ENCODE measurements around the gene PCID2. TPM values are rescaled to one million over a fixed set of nuclear protein-coding genes. Genes with fewer than 3 reads are reported as not detected.

The PCID2 gene
- total RNA-seq, 2 experiments from 2014 or later, result 60.3 to 68.0 TPM

DNA sequence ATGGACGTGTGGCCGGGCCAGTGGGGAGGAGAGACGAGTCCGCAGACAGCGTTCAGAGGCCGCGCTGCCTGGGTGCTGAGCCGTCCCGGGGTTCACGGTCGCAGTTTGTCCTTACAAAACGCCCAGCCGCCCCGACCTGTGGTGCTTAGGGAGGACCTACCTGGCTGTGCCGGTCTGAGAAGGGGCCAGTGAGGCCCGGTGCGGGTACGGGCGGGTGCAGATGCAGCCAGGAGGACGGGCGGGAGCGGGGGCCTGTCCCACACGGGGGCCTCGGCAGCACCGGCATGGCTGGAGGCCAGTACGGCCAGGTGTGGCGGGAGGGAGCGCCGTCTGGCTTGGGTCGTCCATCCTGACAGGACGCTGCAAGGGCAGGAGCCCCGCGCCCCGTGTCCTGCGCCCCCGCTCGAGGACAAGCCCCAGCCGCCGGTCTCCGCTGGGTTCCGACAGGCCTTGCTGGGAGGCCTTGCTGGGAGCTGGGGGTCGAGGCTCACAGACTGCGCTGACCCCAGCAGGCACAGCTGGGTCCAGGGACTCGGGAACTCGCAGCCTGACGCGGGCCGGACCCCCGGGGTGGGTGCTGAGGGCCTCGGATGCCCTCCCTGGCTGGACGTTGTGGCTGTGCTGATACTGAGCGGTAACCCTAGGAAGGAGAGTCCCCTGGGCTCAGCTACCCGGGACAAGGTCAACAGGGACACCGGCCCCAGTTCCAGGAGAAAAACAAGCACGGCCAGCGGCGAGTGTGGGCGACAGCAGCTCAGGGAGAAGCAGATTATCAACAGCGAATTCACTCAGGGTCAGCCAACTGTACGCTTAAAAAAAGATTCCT, 55.3 kb downstream of the PCID2 start:
- Mint-ChIP-seq H3K36me3 (peaks cover 9% of the 10 kb centered on the region), H3K4me1 (peaks cover 13% of the 10 kb centered on the region), H3K9me3 (ENCODE audit: low read depth) (peaks cover 7% of the 10 kb centered on the region), H3K4me3 (peak overlapping the region; percentile 70), H3K27me3 (peaks cover 34% of the 10 kb centered on the region), H3K27ac (peak overlapping the region; percentile 58)
- CTCF ChIA-PET, result no interaction called here
- ATAC-seq (peak; percentile 38), DNase-seq (no peak)

DNA sequence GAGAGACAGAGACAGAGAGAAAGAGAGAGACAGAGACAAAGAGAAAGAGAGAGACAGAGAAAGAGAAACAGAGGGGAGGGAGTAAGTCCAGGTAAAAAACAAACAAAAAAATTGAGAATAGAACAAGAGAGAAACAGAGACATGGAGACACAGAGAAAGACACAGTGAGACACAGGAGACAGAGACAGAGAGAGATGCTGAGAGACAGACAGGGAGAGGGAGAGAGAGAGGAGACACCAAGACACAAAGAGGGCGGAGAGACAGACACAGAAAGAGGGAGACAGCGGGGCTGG, 55.8 kb downstream of the PCID2 start:
- H3K9me3 Mint-ChIP-seq (ENCODE audit: low read depth), result peaks cover 7% of the 10 kb centered on the region

DNA sequence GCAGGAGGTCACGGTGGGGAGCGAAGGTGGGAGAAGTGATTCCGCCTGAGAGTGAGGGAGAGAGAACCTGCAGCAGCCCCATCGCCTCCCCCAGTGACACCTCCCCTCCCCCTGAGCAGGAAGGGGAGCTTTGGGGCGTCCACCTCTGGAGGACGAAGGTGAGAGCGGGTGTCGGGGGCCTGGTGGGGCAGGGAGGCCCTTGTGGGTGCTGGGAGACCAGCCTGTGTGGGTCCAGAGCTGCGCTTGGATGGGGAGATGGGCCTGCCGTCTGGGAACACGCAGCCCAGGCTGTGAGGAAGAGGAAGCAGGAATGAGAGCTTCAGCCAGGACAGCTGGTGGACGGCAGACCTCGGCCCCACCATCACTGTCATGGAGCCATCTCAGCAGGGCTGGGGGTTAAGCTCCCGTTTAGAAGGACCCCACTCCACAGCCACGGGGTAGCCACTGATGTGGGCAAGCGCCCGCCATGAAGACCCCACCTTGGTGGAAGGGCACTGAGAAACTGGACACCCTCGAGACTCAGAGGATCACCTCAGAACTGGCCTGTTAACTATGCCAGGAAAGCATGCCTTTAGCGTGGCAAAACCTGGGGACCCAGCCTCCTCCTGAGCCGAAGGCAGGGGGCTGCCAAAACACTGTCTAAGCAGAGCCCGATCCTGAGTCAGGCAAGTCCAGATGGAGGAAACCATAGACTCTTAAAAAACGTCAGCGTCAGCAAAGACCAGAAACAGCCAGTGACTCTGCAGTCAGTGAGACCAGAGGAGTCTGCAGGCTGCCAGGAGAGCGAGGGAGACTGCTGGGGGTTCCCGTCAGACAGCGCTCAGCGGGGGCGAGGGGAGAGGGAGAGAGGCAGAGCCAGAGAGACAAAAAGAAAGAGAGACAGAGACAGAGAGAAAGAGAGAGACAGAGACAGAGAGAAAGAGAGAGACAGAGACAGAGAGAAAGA, 56.5 kb downstream of the PCID2 start:
- H3K4me1 Mint-ChIP-seq, result peaks cover 13% of the 10 kb centered on the region
- peak overlapping the region; percentile 70 for H3K4me3 Mint-ChIP-seq
- peaks cover 34% of the 10 kb centered on the region for H3K27me3 Mint-ChIP-seq
- H3K36me3 Mint-ChIP-seq, result peaks cover 9% of the 10 kb centered on the region
- H3K9me3 Mint-ChIP-seq (ENCODE audit: low read depth), result peaks cover 7% of the 10 kb centered on the region
- H3K27ac Mint-ChIP-seq, result no peak overlapping the region
- CTCF ChIA-PET, result no interaction called here
- ATAC-seq (no peak), DNase-seq (no peak)

More for the DNA sequence above, 55.8 kb downstream of the PCID2 start:
- CTCF ChIA-PET, result no interaction called here
- Mint-ChIP-seq H3K27me3 (peaks cover 34% of the 10 kb centered on the region), H3K4me1 (peaks cover 13% of the 10 kb centered on the region), H3K4me3 (peak overlapping the region; percentile 70), H3K27ac (peak overlapping the region; percentile 58), H3K36me3 (peaks cover 9% of the 10 kb centered on the region)
- DNase-seq (no peak), ATAC-seq (no peak)

DNA sequence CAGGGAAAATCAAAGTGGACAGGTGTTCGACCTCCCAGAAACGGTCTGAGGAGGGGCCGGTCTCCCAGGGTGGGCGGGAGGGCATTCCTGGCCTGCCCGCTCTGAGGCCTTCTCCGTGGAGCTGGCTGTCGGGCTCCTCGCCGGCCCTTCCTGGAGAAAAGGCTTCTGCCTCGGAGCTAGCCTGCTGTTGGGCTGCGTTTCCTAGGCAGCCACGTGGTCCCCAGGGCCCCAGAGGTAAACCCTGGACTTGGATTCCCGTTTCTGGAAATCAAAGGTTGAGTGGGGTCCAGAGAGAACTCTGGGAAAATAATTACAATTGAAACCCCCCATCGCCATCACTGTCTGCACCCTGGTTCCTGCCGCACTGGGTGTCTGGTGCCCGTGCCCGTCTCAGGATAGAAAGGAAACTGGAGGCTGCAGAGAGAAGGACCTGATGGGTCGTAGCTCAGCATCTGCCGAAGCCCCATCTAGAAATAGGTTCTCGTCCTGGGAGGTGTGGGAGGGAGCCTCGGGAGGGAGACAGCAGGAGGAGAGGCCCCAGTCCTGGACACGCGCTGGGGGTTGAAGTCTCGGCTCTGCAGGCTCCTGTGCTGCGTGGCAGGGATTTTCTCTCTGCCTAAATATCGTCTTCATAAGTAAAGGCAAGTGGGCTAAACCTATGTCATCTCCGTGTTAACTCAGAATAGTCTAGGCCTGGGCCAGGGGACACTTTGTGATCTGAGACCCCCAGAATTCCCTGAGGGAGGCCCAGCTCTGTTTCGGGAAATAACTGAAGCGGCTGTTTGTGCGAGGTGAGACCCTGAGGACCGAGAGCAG, 57.7 kb downstream of the PCID2 start:
- Mint-ChIP-seq H3K27ac (no peak overlapping the region), H3K36me3 (peaks cover 9% of the 10 kb centered on the region), H3K4me1 (peaks cover 13% of the 10 kb centered on the region), H3K9me3 (ENCODE audit: low read depth) (peaks cover 5% of the 10 kb centered on the region), H3K4me3 (no peak overlapping the region), H3K27me3 (peaks cover 27% of the 10 kb centered on the region)
- no peak for ATAC-seq
- CTCF ChIA-PET, result no interaction called here
- DNase-seq, result no peak

DNA sequence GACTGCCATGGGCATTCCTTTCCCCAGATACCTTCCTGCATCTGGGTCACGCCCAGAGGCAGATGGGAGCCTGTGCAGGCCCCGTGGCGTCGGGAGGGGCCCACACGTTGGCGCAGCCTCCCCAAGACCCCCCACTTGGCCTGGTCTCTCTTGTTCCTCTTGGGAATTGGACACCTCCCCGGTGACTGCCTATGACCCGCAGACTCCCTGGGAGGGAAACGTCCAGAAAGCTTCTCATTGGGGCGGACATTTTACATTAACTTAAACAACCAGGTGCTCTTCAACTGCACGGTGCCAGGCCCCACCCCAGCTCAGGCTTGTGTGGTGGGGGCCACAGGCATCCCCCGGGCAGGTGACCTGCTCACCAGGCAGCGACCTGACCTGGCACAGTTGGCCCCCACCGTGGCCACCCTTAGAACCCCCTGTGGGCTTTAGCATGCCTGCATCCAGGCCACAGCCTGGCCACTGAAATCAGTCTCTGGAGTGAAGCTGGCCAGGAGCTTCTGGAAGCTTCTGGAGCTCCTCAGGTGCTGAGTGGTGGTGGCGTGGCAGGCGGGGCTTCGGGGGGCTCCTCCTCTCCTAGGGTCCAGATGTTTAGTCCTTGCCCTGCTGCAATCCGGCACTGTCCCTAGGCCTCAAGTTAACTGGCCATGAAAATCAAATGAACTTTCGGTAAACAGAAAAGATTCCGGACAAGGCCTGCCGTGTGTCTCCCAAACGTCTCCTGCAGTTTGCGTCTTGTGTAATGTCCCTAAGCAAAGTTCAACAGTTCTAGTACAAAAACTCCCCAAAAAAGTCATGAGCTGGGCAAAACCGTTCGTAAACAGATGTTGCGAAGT, 58.5 kb downstream of the PCID2 start:
- H3K9me3 Mint-ChIP-seq (ENCODE audit: low read depth), result no peaks in the 10 kb centered on the region
- CTCF ChIA-PET, result no interaction called here
- H3K27me3 Mint-ChIP-seq, result peaks cover 21% of the 10 kb centered on the region
- no peak overlapping the region for H3K4me3 Mint-ChIP-seq
- peaks cover 13% of the 10 kb centered on the region for H3K4me1 Mint-ChIP-seq
- ATAC-seq (no peak), DNase-seq (no peak)
- H3K36me3 Mint-ChIP-seq, result peaks cover 3% of the 10 kb centered on the region
- H3K27ac Mint-ChIP-seq, result no peak overlapping the region

DNA sequence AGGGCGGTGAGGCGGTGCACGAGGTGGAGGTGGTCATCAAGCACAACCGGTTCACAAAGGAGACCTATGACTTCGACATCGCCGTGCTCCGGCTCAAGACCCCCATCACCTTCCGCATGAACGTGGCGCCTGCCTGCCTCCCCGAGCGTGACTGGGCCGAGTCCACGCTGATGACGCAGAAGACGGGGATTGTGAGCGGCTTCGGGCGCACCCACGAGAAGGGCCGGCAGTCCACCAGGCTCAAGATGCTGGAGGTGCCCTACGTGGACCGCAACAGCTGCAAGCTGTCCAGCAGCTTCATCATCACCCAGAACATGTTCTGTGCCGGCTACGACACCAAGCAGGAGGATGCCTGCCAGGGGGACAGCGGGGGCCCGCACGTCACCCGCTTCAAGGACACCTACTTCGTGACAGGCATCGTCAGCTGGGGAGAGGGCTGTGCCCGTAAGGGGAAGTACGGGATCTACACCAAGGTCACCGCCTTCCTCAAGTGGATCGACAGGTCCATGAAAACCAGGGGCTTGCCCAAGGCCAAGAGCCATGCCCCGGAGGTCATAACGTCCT, 59.4 kb downstream of the PCID2 start:
- no peak for ATAC-seq
- DNase-seq, result peak; percentile 33
- Mint-ChIP-seq H3K4me3 (no peak overlapping the region), H3K27ac (no peak overlapping the region), H3K9me3 (ENCODE audit: low read depth) (no peaks in the 10 kb centered on the region), H3K36me3 (peaks cover 3% of the 10 kb centered on the region), H3K4me1 (peaks cover 13% of the 10 kb centered on the region), H3K27me3 (peaks cover 20% of the 10 kb centered on the region)
- CTCF ChIA-PET, result no interaction called here

DNA sequence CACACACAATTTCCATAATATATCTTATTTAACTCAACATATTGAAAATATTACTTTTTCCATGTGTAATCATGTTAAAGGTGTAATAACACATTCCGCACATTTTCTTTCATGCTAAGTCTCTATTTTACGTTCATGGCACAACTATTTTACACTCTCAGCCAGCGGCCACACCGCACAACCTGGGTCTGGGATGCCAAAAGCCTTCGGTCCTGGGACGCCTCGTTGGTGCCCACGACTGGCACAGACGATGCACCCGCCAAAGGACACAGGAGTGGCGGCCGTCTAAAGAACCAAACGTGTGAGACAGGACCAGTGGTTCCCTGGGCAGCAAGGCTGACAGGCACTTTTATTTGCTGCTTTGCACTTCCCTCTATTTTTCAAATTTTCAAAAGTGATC, 60.1 kb downstream of the PCID2 start:
- Mint-ChIP-seq H3K27ac (no peak overlapping the region), H3K9me3 (ENCODE audit: low read depth) (no peaks in the 10 kb centered on the region), H3K36me3 (peaks cover 3% of the 10 kb centered on the region), H3K27me3 (peaks cover 20% of the 10 kb centered on the region), H3K4me3 (no peak overlapping the region), H3K4me1 (peaks cover 10% of the 10 kb centered on the region)
- DNase-seq (peak; percentile 30), ATAC-seq (no peak)
- CTCF ChIA-PET, result no interaction called here

DNA sequence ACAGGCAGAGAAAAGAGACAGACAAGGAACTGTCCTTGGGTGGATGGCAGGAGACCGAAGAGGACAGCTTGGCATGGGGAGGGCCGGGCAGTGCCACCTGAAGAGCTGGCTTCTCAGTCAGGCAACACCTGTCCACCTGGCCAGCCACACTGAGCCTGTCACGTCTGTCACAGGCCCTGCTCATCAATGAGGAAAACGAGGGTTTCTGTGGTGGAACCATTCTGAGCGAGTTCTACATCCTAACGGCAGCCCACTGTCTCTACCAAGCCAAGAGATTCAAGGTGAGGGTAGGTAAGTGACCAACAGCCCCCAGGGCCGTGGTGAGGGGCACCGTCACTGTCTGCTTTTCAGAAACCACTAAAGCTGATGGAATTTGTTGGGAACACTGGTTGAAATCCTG, 61.3 kb downstream of the PCID2 start:
- H3K9me3 Mint-ChIP-seq (ENCODE audit: low read depth), result no peaks in the 10 kb centered on the region
- no peak overlapping the region for H3K27ac Mint-ChIP-seq
- ATAC-seq (no peak), DNase-seq (no peak)
- H3K27me3 Mint-ChIP-seq, result peaks cover 12% of the 10 kb centered on the region
- CTCF ChIA-PET, result no interaction called here
- H3K4me1 Mint-ChIP-seq, result peaks cover under 1% of the 10 kb centered on the region
- no peaks in the 10 kb centered on the region for H3K36me3 Mint-ChIP-seq
- no peak overlapping the region for H3K4me3 Mint-ChIP-seq

DNA sequence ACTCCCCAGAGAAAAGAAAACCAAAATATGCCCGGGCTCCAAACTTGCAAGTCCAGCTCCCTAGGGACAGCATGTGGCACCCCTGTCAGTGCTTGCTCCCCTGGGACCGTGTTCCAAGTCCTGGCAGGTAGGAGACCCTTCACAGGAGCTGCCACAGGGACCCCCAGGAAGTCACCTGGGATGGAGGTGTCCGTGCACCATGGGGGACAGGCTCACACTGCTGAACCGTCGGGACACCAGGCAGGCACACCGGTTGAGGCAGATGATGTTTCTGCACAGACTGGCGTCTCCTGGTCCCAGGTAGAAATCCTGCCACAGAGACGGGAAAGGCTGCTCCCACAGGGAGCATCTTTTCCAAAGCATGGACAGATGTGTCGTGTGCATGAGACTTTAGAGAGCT, 61.7 kb downstream of the PCID2 start:
- H3K9me3 Mint-ChIP-seq (ENCODE audit: low read depth), result no peaks in the 10 kb centered on the region
- ATAC-seq (no peak), DNase-seq (no peak)
- H3K27me3 Mint-ChIP-seq, result peaks cover 8% of the 10 kb centered on the region
- H3K4me1 Mint-ChIP-seq, result no peaks in the 10 kb centered on the region
- H3K27ac Mint-ChIP-seq, result no peak overlapping the region
- no peaks in the 10 kb centered on the region for H3K36me3 Mint-ChIP-seq
- no peak overlapping the region for H3K4me3 Mint-ChIP-seq
- CTCF ChIA-PET, result no interaction called here

DNA sequence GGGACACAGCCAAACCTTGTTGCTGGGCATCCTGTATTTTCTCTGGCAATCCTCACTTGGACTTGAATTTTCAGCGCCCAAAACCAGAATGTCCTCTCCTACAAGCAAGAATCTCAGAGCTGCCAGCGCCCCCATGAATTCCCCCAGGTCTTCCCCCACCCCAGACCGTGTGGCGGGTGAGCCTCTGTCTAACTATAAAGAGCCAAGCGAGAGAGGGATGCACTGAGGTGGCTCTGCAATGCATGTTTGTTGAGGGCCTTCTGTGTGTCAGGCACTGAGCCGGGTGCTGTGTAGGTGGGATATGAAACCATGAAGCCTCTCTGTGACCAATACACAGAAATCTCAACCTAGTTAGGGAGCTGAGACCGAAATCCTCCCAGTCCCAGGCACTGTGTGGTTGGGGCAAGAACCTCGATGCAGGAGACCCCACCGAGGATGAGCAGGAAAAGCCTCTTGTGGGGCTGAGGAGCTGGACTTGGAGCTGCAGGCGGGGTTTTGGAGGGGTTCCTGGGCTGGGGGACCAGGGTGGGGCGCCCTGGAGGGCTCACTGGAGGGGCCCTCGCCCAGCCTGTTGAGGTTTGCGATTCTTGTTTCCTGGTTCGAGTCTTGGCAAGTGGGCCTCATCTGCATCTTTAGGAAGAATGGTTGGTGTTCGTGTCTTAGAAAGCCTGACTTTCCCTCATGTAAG, 62.4 kb downstream of the PCID2 start:
- peaks cover 3% of the 10 kb centered on the region for H3K27me3 Mint-ChIP-seq

DNA sequence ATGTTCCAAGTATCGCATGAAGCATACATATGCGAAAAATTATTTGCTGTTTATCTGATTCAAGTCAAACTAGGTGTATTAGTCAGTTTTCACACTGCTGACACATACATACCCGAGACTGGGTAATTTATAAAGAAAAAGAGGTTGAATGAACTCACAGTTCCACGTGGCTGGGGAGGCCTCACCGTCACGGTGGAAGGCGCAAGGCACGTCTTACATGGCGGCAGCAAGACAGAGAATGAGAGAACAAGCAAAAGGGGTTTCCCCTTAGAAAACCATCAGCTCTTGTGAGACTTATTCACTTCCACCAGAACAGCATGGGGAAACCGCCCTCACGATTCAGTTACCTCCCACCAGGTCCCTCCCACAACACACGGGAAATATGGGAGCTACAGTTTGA, 63.0 kb downstream of the PCID2 start:
- Mint-ChIP-seq H3K4me3 (no peak overlapping the region), H3K4me1 (no peaks in the 10 kb centered on the region), H3K36me3 (no peaks in the 10 kb centered on the region), H3K27ac (no peak overlapping the region), H3K9me3 (ENCODE audit: low read depth) (no peaks in the 10 kb centered on the region), H3K27me3 (no peaks in the 10 kb centered on the region)
- DNase-seq (no peak), ATAC-seq (no peak)
- CTCF ChIA-PET, result no interaction called here

More for the DNA sequence above, 62.4 kb downstream of the PCID2 start:
- H3K27ac Mint-ChIP-seq, result no peak overlapping the region
- no peaks in the 10 kb centered on the region for H3K9me3 Mint-ChIP-seq (ENCODE audit: low read depth)
- CTCF ChIA-PET, result no interaction called here
- no peak for ATAC-seq
- H3K4me3 Mint-ChIP-seq, result no peak overlapping the region
- no peaks in the 10 kb centered on the region for H3K4me1 Mint-ChIP-seq
- DNase-seq, result no peak
- H3K36me3 Mint-ChIP-seq, result no peaks in the 10 kb centered on the region

DNA sequence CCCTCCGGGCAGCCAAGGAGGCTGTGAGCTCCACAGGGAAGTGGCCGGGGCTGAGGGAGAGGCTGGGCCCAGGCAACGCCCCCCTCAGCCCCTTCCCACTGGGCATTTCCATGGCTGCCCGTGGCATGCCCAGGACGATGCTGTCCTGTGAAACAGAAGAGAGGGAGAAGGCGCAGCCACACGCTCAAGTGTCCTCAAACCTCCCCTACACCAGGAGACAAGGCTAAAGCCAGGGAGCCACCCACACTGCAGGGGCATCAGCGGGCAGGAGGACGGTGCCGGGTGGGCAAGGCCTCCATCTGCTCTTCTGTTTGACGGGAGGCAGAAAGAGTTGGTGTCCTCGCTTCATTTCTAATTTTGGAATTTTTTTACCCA, 64.2 kb downstream of the PCID2 start:
- Mint-ChIP-seq H3K9me3 (ENCODE audit: low read depth) (no peaks in the 10 kb centered on the region), H3K36me3 (no peaks in the 10 kb centered on the region), H3K4me1 (no peaks in the 10 kb centered on the region), H3K27ac (no peak overlapping the region), H3K27me3 (no peaks in the 10 kb centered on the region), H3K4me3 (no peak overlapping the region)
- ATAC-seq, result no peak
- CTCF ChIA-PET, result no interaction called here
- no peak for DNase-seq

Measured in activated CD8-positive, alpha-beta memory T cell treated with anti-CD3 and anti-CD28 coated beads, Interleukin-2, amount 10 ng/mL, durations not matched to agents 7 days and 5 days (primary cell).